Ecto neural progenitor cell (in vitro differentiated cells): ENCODE results near the gene TOMM6.

Experiments used
- DNase-seq: peaks from one replicate; pipeline ENCODE4 v3.0.0-alpha.2; 2018; ENCODE audit warnings: low spot score

The TOMM6 gene

DNA sequence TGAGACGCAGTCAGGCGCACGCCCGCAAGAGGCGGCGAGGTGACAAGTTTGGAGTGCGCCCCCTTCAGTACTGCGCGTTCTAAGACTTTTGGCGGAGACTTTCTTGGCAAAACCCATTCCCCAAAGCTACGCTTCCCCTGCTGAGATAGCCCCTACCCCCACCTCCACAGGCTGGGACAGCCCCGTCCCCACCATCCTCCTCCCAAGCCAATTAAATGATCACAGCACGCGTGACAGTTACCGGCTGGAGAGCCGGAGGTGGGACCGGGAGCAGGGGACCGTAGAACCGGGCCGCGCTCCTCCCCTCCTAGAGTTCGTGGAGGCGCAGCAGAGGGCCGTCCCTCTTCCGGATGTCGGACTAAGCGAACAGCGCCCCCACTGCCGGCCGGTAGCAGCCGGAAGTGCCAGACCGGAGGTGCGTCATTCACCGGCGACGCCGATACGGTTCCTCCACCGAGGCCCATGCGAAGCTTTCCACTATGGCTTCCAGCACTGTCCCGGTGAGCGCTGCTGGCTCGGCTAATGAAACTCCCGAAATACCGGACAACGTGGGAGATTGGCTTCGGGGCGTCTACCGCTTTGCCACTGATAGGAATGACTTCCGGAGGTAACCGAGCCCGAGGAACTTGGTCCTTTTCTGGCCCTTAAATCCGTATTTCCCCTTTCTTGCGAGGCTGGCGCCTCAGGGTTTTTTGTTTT lies at the start of gene TOMM6:
Gene TOMM6, plus strand, starts transcription at position 476 of the 699 bp plus-strand sequence. Its CDS starts 4 bp downstream, at position 480.
- peak; percentile 98 for DNase-seq

DNA sequence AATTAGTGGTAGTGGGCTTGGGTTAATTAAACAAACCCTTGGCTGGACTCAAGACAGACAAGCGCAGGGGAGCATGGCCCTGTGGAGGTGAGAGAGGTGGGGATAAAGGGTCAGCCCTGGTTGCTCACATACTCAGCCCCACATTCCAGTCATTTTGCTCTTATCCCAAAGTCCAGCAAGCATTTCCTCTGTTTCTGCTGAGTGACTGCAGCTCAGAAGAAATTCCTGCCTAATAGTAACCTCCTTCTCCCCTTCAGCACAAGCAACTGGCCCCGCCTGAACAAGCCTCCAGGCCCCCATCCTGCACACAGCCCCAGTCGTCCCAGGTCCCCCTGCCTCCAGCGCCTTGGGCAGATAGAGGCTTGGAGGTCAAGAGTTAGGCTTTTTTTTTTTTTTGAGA lies 48.5 kb upstream of the TOMM6 start:
- DNase-seq, result no peak

DNA sequence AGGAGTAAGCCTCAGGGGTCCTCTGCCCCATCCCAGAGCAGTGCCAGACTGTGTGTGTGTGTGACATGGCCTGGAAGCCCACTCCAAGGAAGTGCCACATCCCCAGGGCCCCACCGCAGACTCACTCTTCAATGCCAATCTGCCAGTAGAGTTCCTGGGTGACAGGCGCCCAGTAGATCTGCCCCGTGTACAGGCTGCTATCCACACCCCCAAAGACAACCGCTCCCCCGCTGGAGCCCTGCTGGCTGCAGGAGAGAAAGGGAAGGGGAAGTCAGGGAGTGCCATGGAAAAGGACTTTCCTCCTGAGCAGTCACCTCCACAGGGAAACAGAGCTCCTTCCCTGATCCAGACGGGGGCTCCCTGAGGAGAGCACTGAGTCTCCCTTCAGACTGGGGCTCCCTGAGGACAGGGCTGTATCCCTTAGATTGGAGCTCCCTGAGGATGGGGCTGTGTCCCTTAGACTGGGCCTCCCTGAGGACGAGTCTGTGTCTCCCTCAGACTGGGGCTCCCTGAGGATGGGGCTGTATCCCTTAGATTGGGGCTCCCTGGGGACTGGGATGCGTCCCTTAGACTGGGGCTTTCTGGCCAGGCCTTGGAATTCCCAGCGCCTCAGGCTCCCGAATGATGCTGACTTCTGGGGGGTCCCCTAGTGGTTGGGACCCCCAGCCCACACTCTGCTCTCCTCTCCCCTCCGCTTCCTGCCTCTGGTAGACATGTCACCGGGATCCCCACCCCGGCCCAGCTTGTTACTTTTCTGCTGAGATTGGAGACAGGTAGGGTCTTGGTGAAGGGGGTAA lies 46.9 kb upstream of the TOMM6 start:
- no peak for DNase-seq

DNA sequence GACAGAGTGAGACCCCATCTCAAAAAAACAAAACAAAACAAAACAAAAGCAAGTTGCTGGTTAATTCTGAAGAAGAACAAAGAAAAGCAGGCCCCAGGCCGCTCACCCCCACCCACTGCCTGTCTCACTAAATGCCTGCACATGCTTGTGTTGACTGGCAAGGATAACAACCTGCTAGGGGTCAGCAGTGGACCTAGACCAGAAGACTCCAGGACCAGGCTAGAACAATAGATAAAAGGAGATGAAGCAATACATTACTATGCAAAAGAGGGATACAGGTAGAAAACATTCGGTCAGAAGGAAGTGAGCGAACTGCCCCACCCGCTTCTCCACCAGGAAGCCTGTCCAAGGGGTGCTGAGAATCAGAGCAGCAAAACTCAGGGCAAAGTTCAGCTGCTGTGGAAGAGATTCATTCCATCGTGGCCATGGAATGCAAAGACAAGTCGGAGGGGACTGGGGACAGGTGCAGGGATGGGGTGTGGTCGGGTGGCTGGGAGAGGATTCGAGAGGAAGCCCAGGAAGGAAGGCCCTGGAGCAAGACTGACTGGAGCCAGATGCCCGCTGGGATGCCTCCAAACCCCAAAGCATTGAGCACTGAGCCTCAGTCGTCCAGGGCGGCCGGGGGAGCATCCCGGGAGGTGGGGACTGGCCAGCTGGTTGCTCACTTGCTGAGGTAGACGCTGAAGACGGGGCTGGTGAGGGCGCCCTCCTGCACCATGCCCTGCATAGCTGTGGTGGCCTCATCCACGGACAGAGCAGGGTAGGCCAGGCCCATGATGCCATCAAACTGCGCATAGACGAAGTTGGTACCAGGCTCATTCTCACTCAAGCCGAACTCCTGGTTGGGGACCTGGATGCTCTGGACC lies 45.6 kb upstream of the TOMM6 start:
- no peak for DNase-seq

DNA sequence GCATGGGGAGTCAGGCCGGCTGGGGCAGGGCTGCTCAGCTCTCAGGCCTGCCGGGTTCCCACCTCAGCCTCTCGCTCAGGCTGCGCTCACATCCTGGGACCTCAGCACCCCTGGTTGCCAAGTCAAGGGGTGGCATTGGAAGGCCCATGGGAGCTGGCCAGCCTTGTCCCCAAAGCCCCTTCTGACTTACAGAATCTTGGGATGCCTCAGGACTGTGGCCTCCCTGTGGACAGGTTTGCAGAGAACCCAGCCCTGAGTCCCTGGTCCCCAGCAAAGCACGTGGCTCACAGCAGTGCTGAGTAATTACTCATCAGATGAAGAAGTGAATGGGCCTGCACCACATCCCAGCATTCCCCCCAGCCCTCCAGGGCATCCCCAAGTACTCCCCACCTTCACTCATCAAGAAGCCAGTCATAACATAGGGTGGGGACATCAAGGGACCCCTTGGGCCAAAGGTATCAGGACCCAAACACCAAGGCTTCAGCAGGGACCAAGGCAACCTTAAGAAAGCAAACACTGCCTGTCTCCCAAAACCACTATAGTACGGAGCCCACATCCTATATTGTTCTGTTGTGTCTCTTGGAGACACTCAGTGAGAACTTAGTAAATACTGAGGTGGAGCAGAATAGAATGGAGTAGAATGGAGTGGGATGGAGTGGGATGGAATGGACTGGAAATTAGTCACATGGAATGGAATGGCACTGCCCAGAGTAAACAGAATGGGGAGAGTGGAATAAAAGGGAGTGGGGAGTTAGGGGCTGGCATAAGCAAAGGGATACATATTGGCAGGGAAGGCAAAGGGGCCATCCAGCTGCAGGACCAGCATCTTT lies 43.9 kb upstream of the TOMM6 start:
- DNase-seq, result no peak

DNA sequence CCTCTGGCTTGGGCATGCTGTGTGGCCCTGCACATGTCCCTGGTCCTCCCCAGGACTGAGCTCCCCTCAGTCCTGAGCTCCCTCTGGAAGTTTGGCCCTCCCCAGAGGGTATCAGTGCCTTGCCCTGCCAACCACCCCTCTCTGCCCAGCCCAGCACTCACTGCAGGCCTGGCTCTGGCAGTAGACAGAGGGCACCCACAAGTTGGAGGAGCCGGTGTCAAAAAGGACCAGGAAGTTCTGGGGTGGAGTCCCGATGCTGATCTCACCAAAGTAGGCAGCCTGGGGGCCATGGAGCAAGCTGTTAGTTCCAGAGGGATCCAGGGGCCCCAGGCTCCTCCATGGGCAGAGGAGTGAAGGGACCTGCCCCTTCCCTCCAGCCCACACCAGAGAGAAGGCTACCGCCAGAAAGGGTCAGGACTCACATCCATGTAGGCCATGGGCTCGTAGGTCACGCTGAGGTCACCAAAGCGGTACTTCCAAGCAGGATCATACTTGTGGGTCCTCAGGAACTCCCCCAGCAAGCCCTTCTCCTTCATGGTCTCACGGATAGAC lies 43.2 kb upstream of the TOMM6 start:
- no peak for DNase-seq

DNA sequence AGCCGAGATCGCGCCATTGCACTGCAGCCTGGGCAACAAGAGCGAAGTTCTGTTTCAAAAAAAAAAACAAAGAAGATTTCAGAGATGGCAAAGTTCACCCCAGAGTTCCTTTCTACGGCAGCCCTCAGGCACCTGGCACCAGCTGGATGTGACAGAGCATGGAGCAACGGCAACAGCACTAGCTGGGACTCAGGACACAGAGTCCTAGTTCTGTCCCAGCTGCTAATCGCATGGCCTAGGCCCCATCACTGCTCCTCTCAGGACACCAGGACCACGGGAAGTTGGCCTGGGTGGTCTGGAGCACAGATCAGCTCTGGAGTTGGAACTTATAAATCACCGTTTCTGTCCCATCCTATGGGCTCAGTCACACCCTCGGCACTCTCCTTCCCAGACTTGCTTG lies 41.4 kb upstream of the TOMM6 start:
- DNase-seq, result no peak

DNA sequence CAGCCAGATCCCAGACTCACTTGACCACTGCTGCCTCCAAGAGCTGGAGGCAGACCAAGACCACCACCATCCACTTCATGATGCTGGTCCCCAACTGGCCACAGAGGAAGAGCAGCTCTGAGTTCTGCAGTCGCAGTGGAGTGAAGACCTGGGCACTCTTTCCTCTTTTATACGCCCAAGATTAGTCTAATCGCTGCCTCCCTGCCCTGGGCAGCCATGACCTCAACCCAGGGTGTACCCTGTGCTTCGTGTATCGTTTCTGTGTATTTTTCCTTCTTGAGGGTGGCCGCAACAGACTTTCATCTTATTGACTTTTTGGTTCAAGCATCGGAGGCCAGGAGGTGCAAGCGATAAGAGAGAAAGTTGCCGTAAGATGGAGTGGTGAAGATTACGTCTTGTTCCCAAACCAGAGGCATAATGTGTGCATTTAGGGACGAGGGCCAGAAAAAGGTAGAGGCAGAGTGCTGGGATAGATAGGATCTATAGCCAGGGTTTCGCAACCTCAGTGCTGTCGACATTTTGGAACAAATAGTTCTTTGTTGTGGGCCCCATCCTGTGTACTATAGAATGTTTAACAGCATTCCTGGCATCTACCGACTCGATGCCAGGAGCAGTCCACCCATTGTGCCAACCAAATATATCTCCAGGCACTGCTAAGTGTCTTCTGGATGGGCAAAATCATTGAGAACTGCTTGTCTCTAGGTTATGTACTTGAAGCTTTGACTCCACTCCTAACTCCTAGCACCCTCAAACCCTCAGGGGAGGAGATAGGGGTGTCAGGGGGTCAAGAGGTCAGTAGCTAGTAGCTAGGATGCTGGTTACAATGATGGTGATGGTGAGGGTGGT lies 40.0 kb upstream of the TOMM6 start, which contains the start of gene PGC:
Gene PGC, minus strand, starts transcription at position 142 of the 846 bp plus-strand sequence. Its CDS starts 63 bp downstream, at position 79.
- DNase-seq, result no peak

DNA sequence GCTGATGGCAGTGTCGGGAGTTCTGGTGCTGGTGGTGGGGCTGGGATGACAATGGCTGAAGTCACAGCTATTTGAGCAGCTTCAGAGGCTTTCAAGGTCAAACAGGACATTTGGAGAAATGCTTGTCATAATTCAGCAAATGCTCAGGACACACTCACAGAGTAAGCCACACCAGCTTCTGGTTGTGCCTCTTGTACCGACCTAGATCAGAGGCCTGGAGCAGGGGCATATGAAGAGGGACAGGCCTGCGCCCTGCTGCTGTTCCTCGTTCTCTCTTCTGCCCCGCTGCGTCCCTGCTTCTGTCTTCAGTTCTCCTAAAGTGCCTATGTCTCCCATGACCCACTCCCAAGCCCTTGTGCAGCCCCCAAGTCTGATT lies 39.4 kb upstream of the TOMM6 start:
- DNase-seq, result no peak

DNA sequence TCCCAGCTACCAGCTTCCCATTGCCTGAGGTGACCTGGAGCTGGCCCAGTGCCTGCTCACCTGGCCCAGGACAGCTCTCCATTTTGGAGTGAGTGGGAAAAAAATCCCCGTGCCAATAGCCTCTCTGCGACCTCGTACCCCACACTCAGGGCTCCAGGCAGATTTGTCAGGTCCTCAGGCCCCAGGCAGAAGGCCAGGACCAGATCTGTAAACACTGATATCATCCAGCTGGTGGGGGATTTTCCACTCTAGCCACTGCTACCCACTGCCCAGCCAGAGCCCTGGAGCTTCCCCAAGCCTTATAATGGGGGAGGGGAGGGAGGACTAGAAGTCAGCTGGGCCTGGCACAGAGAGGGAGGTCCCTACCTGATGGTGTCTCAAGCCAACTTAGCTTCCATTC lies 39.0 kb upstream of the TOMM6 start:
- no peak for DNase-seq

DNA sequence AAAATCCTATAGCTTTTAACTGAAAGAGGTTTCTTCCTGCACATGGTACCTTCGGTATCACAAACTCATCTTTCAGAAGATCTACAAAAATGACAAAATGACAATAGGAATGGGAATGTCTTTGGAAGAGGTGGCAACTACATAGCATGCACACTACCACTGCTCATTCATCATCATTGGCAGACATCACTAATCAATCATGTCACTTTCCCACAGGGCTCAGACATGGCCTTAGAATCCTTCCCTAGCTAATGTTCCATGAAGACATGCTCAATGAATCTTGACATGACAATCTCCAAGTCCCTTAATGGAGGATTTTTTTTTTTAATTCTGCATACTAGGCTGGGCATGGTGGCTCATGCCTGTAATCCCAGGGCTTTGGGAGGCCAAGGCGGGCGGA lies 37.1 kb upstream of the TOMM6 start:
- no peak for DNase-seq

DNA sequence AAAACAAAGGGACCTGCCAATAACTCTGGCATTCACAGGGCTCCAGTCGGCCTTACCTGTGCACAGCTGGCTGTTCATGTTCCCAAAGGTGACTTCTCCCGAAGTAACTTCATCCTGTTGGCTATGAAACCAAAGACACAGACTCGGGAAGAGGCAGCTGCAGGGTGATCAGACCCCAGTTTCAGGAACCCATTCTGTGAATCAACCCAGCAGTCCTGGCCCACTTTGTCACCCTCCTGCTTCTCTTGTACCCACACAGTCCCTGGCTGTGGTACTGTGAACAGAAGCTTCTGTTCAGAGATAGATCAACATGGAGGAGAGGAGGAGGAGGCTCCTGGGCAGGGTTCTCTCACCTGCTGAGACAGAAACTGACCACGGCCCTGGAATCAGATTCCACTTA lies 31.6 kb upstream of the TOMM6 start:
- no peak for DNase-seq

DNA sequence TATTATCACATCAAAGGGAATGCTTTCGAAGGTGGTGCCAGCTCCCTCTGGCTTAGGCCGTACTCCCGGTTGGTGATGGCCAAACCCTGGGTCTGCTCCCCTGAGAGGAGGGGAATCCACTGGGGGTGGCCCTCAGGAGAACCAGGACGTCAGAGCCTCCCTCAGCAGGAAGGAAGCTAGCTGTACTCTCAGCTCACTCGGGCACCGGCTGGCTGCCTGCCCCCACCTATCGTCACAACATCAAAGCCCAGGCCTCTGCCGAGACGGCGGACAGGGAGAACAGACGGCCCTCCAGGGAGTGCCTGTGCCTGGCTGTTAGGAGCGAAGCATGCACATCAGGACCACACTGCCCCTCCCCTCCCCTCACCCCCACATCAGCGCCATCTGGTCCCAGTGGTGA lies 31.1 kb upstream of the TOMM6 start:
- DNase-seq, result no peak

DNA sequence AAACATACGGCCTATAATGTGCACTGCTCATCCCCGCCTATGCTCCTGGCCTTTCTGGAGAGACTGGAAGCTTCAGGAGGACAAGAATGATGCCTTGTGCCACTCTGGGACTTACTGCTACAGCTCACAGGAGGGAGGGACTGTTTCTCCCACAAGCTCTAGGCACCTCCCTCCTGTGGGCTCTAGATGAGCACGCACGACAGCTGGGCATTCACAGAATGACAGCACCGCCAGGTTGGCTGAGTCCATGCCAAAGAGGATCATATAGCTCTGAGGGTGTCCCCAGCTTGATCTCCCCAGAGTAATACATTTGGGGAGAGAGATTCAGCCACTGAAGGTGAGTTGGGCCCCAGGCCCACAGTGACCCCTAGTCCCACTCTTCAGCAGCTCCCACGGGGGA lies 30.2 kb upstream of the TOMM6 start:
- no peak for DNase-seq

DNA sequence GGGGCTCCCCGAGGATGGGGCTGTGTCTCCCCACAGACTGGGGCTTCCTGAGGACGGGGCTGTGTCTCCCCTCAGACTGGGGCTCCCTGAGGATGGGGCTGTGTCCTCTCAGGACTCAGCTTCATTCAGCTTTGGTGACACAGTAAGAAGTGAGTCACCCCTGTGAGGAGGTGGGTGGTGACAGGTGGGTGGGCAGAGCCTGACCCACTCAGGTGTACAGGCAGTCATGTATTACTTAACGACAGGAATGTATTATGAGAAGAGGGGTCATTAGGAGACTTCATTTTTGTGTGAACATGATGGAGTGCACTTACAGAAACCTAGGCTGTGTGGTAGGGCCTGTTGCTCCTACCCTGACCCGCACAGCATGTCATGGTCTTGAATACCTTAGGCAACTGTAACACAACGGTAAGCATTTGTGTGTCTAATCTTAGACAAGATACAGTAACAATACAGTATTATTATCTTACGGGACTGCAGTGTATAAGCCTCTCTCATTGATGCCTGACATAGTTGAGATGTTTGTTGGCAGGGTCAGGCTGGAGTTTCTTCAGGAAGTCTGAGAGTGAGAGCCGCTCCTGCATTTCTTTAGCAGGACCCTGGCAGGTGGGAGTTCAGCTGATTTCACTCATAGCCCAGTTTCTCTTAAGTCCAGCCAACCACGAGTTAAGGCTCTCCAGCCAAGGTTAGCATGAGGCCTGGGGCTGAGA lies 29.4 kb upstream of the TOMM6 start:
- DNase-seq, result no peak

DNA sequence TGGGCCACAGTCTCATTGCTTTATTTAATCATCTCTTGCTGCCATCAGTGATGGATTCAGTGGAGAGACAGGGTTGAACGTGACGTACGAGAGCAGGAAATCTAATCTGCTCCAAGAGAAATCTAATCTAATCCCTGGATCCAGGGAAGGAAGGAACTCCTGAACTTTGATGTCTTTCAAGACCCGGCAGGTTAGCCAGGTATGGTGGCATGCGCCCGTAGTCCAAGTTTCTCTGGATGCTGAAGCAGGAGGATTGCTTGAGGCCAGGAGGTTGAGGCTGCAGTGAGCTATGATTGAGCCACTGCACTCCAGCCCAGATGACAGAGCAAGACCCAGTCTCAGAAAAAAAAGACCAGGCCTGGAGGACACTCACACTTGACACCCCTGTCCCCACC lies 28.9 kb upstream of the TOMM6 start:
- DNase-seq, result no peak

DNA sequence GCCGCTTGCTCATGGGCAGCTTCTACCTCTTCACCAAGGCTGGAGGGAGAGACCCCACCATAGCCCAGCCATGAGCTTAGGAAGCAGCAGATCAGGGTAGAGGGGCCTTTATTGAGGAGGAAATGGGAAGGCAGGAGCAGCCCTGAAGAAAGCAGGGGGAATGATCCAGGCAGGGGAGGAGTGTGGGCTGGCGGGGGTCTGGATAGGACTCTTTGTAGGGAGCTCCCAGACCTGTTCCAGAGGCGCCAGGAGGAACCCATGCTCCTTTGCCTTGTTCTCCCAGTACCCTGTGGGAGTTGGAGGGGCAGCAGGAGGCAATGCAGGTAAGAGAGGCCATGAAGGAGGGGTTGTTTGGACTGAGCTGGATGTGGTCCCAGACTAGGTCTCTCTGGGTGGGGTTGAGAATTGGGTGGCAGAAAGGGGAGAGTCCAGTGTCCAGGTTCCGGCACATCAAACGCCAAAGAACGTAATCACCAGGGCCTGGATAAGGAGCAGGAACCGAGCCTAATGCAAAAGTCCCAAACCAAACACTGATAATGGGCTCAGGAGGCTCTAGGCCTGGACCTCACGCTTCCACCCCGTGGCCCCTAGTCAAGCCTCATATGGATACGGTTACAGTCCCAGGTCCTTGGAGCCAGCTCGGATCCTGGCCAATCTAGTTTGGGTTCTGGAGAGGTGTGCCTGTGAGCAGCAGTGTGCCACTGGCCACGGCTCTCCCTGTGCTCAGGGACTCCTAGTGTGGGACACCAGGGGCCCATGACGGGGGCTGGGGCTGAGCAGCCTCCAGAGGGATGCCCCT lies 28.2 kb upstream of the TOMM6 start:
- no peak for DNase-seq

DNA sequence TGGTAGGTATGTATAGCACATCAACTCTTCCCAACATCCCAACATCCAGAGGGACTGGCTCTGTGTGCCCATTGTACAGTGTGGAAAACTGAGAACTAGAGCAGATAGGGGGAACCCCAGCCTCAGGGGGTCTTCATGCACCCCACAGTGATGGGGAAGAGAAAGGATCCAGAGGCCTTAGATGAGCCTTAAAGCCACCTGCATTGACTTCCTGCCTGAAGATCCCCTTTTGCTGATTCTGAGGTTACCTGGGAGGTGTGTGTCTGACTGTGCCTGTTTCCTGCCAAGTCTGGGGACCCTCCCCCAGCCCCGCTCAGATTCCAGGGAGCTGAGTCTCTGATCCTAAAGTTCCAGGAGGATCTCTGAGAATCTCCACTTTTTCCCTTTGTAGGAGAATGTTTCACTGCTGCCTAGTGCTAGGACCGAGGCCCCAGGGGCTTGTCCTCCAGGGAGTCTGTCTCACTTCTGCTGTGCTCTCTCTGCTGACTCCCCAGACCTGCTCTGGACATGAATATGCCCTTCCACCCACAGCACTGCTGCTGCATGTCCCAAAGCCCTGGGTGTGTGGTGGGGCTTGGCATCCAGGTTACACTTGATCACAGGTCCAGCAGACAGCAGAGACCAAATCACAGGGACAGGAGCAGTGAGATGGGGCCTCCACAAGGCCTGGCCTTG lies 27.5 kb upstream of the TOMM6 start:
- no peak for DNase-seq
